AG09319 (cell line): ENCODE results near the gene DNAJC4.

Experiments used
- DNase-seq: peaks from one replicate; pipeline ENCODE4 v3.0.0-alpha.2; 2010; ENCODE audit warnings: low read depth; ENCODE audit errors: extremely low read depth
- TF ChIP-seq, protein P1 (sequence below): IDR thresholded peaks from 2 replicates; pipeline ENCODE4 v1.5.1; 2011; ENCODE audit warnings: low read depth, mild to moderate bottlenecking, inconsistent platforms, low read length, moderate library complexity

DNAJC4 gene

DNA sequence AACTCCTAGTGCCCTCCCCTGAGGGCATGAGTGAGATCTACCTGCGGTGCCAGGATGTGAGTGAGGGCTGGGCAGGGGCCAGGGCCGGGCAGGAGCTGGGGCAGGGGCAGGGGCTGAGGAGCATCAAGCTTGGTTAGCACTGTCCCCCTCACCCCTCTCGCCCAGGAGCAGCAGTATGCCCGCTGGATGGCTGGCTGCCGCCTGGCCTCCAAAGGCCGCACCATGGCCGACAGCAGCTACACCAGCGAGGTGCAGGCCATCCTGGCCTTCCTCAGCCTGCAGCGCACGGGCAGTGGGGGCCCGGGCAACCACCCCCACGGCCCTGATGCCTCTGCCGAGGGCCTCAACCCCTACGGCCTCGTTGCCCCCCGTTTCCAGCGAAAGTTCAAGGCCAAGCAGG, 10.1 kb upstream of the DNAJC4 start:
- TF ChIP-seq, protein P1, sequence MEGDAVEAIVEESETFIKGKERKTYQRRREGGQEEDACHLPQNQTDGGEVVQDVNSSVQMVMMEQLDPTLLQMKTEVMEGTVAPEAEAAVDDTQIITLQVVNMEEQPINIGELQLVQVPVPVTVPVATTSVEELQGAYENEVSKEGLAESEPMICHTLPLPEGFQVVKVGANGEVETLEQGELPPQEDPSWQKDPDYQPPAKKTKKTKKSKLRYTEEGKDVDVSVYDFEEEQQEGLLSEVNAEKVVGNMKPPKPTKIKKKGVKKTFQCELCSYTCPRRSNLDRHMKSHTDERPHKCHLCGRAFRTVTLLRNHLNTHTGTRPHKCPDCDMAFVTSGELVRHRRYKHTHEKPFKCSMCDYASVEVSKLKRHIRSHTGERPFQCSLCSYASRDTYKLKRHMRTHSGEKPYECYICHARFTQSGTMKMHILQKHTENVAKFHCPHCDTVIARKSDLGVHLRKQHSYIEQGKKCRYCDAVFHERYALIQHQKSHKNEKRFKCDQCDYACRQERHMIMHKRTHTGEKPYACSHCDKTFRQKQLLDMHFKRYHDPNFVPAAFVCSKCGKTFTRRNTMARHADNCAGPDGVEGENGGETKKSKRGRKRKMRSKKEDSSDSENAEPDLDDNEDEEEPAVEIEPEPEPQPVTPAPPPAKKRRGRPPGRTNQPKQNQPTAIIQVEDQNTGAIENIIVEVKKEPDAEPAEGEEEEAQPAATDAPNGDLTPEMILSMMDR: no peak
- DNase-seq: no peak

GRCh38 chr11:64220798-64221197, 9.6 kb upstream of the DNAJC4 start:
- DNase-seq: no peak
- TF ChIP-seq, protein P1: no peak

DNA sequence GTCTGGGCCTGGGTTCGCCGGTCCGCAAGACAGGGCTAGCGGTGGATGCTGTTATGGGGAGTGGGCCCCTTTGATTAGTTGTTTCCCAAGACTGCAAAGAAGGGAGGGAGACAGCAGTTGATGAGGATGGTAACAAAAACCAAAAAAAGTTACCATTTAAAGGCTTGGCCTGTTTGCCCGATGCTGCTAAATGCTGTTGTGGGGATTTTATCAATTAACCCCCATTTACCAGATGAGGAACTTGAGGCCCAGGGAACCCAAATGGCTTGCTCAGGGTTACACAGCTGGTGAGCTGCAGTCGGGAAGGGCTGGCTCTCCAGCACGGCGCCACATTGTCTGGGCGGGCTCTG, 7.7 kb upstream of the DNAJC4 start:
- DNase-seq: no peak
- TF ChIP-seq, protein P1: no peak

DNA sequence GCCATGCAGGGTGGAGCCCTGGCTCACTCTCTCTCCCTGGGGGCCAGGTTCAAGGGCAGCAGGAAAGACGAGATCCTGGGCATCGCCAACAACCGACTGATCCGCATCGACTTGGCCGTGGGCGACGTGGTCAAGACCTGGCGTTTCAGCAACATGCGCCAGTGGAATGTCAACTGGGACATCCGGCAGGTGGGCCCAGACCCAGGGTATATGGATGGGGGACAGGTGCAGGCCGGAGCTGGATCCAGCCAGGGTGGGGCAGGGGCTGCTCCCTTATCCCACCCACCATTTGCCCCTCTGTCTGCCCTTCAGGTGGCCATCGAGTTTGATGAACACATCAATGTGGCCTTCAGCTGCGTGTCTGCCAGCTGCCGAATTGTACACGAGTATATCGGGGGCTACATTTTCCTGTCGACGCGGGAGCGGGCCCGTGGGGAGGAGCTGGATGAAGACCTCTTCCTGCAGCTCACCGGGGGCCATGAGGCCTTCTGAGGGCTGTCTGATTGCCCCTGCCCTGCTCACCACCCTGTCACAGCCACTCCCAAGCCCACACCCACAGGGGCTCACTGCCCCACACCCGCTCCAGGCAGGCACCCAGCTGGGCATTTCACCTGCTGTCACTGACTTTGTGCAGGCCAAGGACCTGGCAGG, 7.2 kb upstream of the DNAJC4 start:
- TF ChIP-seq, protein P1: no peak
- DNase-seq: no peak

DNA sequence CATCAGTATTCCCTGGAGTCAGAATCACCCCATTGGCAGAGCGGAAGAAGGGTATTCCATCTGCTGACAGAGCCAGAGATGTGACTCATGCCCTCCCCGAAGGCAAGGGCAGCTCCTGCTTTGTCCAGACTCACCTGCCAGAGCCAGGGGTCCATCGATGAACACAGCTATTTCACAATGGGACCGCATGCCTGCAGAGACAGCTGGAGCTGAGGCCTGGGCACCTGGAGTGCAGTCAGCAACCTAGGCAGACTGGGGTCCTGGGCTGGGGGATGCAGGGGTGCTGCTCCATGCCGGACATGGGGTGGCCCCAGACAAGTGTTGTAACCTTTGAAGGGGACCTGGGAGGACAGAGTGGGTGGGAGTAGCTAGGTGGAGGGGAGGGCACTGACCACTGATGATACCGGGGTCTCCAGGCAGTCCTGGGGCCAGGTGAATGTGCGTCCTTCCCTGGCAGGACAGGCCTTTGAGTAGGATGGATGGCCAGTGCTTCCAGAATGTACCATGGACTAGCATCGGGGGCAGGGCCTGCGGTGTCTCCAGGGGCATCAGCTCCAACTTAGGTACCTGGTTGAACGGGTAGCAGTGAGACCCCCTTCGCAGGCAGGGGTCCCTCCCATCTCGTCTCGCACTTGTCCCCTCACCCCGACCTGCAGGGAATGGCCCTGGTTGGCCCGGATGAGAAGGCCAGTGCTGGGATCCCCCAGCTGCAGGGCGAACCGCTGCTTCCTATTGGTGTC, 6.0 kb upstream of the DNAJC4 start:
- TF ChIP-seq, protein P1: no peak
- no peak for DNase-seq

GRCh38 chr11:64224891-64225607, 5.3 kb upstream of the DNAJC4 start:
- no peak for DNase-seq
- TF ChIP-seq, protein P1: no peak
